Urinary bladder (tissue), 4 donors: Measurements from ENCODE around the gene ETFA. TPM values are rescaled to one million over a fixed set of nuclear protein-coding genes. Genes with fewer than 3 reads are reported as not detected.
"Not testable (repeated sequence)": the region's sequence is repeated elsewhere in the genome, so short reads cannot be mapped to it uniquely, and the experiment has no call there.

Source experiments
- DNase-seq: peaks from one replicate; pipeline ENCODE4 v3.0.0-alpha.2; 2015; ENCODE audit errors: extremely low spot score
- H3K27ac ChIP-seq: one replicate; pipeline ENCODE4 v1.5.1; 2013; ENCODE audit warnings: low read depth, mild to moderate bottlenecking, moderate library complexity
- H3K36me3 ChIP-seq: one replicate; pipeline ENCODE4 v1.6.1; 2013; ENCODE audit warnings: mild to moderate bottlenecking, moderate library complexity; ENCODE audit not compliant: insufficient read depth
- H3K4me1 ChIP-seq: one replicate; pipeline ENCODE4 v1.6.1; 2013; ENCODE audit warnings: mild to moderate bottlenecking, moderate library complexity; ENCODE audit not compliant: insufficient read depth
- H3K4me3 ChIP-seq: one replicate; pipeline ENCODE4 v1.5.1; 2013; ENCODE audit warnings: low read depth, low read length
- WGBS: extraction: QIAGEN DNeasy Blood & Tissue Kit; methylation state at CpG from one replicate; pipeline ENCODE4 v1.1.7; 2013; 5-methylcytosine and 5-hydroxymethylcytosine counted together
- polyA plus RNA-seq: library from polyadenylated mRNA; stranded (reverse); fragments of 200-250 nt; gene quantifications from one replicate; pipeline ENCODE4 v1.2.3, GENCODE V29; 2013
- total RNA-seq: library from RNA; depleted of rRNA; stranded (reverse); fragments of >200 nt; gene quantifications from one replicate; pipeline ENCODE4 v1.2.3, GENCODE V29; 2014
- donor health status: healthy with polysubstance abuse.
- donor health status: healthy.

ETFA gene
- total and polyA plus RNA-seq, 2 donors: 99.8 to 117 TPM

DNA sequence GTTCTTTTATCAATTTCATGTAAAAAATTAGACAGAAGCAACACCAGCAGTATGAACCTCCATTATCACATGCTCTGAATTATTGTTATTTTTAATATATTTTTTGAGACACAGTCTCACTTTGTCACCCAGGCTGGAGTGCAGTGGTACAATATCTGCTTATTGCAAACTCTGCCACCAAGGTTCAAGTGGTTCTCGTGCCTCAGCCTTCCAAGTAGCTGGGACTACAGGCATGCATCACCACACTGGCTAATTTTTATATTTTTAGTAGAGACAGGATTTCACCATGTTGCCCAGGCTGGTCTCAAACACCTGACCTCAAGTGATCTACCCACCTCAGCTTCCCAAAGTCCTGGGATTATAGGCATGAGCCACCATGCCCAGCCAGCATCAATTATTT, 16.8 kb downstream of the ETFA start:
- not testable (repeated sequence) for H3K4me1 ChIP-seq
- 97% methylated on average over 1 of the region's 1 CpG for WGBS

DNA sequence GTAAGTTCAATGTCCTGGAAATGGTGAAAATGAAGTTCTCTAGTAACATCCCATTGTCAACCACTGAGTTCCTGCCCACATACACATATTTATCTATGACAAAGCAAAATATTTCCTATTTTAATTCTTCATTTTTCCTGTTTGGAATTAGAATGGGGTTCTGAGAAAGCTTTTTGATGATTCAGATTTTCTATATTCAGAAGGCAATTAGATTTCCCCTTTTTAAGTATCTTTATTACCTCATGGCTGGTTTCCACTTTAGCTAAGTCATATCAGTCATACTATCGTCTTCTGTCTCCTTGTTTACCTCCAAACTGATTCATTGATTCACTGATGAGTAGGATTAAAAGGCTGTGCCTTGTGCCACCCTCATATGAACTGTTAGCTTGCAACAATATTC, 17.9 kb downstream of the ETFA start:
- no peak overlapping the region for H3K4me3 ChIP-seq
- WGBS: 31% methylated on average over 1 of the region's 1 CpG
- no peak overlapping the region for H3K27ac ChIP-seq
- no peaks in the 10 kb centered on the region for H3K4me1 ChIP-seq
- DNase-seq: no peak
- H3K36me3 ChIP-seq: no peaks in the 10 kb centered on the region

More for the DNA sequence above, 16.8 kb downstream of the ETFA start:
- not testable (repeated sequence) for H3K27ac ChIP-seq, H3K36me3 ChIP-seq, DNase-seq, H3K4me3 ChIP-seq

DNA sequence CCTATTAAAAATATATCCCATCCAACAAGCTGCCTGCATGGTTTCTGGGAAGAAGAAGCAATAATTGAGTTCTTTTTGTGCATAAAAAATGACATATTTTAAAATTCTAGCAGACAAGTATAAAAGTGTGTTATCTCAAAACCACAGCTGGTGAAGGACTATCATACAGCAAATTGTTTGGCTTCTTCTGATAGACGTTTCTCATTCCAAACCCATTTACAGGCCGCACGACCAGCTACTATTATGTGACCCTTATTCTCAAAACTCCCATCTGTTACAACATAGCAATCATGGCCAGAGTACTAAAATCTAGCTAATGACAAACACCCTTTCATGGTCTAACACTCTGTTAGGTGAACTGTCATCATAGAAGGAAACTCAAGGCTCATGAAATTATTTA, 21.7 kb downstream of the ETFA start:
- DNase-seq: no peak
- 51% methylated on average over 3 of the region's 3 CpGs for WGBS
- H3K4me1 ChIP-seq: no peaks in the 10 kb centered on the region

DNA sequence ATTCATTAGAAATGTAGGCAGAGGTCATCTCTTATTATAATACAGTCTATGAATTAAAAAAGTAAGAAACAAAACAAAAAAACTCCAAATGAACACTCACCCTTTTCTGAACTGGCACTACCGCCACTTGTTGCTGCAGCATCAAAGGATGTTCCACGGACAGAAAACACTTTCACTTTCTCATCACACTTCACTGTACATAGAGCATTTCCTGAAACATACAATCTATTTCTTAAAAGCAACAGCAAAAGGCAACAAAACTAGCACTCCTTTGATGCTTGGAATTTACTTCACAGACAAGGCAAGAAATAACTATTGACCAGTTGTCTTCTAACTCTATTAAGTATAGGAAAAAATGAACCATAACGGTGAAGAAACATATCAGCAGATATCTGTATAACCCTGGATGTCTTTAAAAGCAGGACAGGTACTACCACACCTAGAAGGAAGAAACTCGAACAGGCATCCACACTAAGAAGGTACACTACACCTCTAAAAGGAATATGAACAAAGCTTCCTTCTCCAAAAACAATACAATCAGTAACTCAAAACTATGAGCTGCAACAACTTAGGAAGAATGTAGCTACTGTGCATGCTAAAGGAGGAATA, 24.9 kb downstream of the ETFA start:
- Histone ChIP-seq H3K4me1 (no peaks in the 10 kb centered on the region), H3K36me3 (peaks cover 5% of the 10 kb centered on the region), H3K4me3 (no peak overlapping the region), H3K27ac (no peak overlapping the region)
- no peak for DNase-seq
- WGBS: 77% methylated on average over 4 of the region's 4 CpGs

More for the DNA sequence above, 21.7 kb downstream of the ETFA start:
- Histone ChIP-seq H3K36me3 (peaks cover 2% of the 10 kb centered on the region), H3K4me3 (no peak overlapping the region), H3K27ac (no peak overlapping the region)

DNA sequence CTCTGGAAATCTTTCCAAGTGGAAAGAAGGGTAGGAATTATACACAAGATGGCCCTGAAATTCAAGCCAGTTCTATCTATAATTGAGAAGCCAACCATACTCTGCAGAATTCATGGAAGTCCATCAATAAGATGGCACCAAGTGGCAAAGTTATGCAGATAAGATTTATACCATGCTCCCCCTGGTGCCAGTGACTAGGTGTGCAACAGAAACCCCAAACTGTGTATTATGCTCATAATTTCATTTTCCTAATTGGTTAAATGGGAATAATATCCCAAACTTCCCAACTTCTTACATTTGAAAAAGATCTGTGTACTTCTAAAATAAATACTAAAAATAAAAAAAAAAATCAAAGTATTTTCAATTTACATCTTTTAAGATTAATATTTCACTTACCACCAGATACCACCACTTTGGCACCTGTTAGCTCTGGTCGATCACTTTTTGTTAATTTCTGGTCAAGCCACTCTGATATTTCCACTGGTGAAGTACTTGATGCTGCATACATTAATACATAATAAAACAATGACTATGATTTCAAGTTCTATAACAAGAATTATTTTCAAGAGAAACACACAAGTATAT, 25.9 kb downstream of the ETFA start:
- Histone ChIP-seq H3K4me1 (no peaks in the 10 kb centered on the region), H3K27ac (no peak overlapping the region), H3K4me3 (no peak overlapping the region), H3K36me3 (peaks cover 5% of the 10 kb centered on the region)
- 90% methylated on average over 1 of the region's 1 CpG for WGBS
- no peak for DNase-seq

DNA sequence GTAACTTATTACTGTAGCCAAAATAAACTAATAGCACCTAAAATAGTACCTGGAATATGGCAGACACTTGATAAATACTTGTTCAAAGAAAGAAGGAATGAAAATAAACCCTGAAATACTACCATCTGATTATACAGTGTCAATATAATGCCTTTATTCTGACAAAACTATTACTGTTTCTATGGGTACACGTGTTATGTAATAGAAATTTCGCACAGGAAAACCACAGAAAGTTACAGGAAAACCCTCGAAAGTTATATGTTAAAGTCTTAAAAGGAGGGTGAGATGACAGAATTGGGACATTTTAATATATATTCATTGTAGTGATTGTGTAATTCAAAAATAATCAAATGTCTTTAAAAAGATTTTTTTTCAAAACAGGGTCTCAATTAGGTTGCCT, 28.8 kb downstream of the ETFA start:
- Histone ChIP-seq H3K36me3 (peaks cover 5% of the 10 kb centered on the region), H3K27ac (no peak overlapping the region), H3K4me1 (no peaks in the 10 kb centered on the region), H3K4me3 (no peak overlapping the region)
- WGBS: 57% methylated on average over 3 of the region's 3 CpGs
- no peak for DNase-seq

DNA sequence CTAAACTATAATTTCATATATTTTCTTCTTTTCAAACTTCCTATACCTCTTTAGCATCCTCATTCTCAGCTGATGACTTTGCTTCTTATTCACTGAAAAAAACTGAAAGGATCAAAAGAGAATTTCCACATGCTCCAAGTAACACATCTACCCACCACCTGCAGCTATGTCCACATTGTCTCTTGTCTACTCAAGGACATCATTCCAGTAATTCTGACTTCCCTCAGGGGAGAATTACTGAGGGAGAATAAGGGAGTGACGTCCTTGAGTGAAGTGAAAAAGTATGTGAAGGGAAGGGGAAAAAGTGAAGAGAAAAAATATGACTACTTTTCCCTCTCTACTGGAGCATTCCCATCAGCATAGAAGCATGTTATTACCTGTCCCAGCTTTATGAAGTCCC, 32.6 kb downstream of the ETFA start:
- Histone ChIP-seq H3K27ac (no peak overlapping the region), H3K4me1 (no peaks in the 10 kb centered on the region), H3K4me3 (no peak overlapping the region), H3K36me3 (peaks cover 3% of the 10 kb centered on the region)
- DNase-seq: no peak
- 96% methylated on average over 1 of the region's 1 CpG for WGBS

DNA sequence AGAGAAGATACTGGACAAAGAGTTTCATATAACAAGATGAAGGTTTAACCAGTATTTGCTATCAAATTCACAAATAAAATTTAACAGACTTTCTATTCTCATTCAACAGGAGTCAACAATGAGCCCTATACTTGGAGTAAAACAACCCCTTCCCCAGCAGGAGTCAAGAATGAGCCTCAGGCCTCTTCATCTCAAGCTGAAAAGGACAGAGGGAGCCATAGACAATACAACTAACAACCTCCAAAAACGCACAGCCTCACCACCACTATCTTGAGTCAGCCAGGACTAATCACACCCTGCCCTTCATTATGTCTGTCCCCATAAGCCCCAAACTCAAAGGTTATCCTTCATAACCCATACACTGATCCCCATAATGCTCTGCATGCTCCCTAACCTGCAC, 36.4 kb downstream of the ETFA start:
- WGBS: 76% methylated on average over 1 of the region's 1 CpG
- H3K36me3 ChIP-seq: peaks cover 5% of the 10 kb centered on the region
- H3K27ac ChIP-seq: no peak overlapping the region
- no peaks in the 10 kb centered on the region for H3K4me1 ChIP-seq
- no peak overlapping the region for H3K4me3 ChIP-seq
- no peak for DNase-seq

DNA sequence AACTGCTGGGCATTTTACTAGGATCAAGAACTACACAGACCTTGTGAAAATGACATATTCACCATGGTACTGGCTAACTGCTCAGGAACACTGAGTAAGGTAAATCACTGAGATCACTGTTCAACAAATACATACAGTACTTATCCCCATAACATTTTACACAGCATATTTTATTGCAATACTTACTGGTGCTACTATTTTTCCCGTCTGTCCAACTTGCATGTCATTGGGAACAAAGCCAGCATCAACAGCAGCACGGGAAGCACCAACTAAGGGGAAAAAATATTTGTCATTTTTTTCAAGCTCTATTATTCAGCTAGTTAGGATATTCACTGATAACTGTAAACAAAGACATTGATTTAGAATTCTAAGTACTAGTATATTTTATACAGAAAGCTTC, 37.0 kb downstream of the ETFA start:
- H3K27ac ChIP-seq: no peak overlapping the region
- DNase-seq: no peak
- H3K4me3 ChIP-seq: no peak overlapping the region
- 34% methylated on average over 2 of the region's 2 CpGs for WGBS
- no peaks in the 10 kb centered on the region for H3K4me1 ChIP-seq
- H3K36me3 ChIP-seq: peaks cover 7% of the 10 kb centered on the region

DNA sequence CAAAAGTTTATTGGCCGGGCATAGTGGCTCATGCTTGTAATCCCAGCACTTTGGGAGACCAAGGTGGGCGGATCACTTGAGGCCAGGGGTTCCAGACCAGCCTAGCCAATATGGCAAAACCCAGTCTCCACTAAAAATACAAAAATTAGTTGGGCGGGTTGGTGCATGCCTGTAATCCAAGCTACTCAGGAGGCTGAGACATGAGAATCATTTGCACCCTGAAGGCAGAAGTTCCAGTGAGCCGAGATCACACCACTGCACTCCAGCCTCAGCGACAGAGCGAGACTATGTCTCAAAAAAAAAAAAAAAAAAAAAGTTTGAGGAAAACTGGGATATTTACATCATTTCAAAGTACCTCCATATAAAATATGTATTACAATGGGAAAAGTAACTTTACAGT, 40.4 kb downstream of the ETFA start:
- Histone ChIP-seq H3K4me3 (no peak overlapping the region), H3K4me1 (no peaks in the 10 kb centered on the region), H3K36me3 (peaks cover 10% of the 10 kb centered on the region), H3K27ac (no peak overlapping the region)
- DNase-seq: no peak
- 98% methylated on average over 6 of the region's 6 CpGs for WGBS

DNA sequence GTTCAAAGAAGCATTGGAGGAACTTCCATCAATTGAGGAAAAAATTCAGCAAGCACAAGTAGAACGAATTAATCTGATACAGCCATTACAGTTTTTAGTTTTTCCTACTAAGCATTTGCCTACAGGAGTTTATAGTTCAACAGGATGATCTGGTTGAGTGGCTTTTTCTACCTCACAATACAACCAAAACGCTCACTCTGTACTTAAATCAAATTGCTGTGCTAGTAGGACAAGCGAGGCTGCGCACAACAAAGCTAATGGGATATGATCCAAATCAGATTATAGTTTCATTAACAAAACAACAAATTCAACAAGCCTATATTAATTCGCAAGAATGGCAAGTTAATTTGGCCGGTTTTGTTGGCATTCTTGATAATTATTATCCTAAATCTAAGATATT, 44.2 kb downstream of the ETFA start:
- 99% methylated on average over 6 of the region's 6 CpGs for WGBS
- Histone ChIP-seq H3K4me3 (no peak overlapping the region), H3K4me1 (no peaks in the 10 kb centered on the region), H3K36me3 (peaks cover 10% of the 10 kb centered on the region), H3K27ac (no peak overlapping the region)
- no peak for DNase-seq

DNA sequence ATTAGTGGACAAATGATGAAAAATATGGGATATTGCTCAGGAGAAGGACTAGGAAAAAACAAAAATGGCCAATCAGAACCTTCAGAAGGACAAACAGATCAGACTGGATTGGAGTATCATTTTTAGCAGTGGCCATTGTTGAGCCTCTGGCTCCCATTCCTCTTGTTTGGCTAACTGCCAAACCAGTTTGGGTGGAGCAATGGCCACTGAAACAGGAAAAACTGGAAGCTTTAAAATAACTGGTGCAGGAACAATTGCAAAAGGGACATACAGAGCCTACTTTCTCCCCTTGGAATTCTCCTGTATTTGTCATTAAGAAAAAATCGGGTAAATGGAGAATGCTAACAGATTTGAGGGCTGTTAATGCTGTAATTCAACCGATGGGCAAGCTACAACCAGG, 45.5 kb downstream of the ETFA start:
- H3K36me3 ChIP-seq, DNase-seq, H3K4me3 ChIP-seq, H3K27ac ChIP-seq, H3K4me1 ChIP-seq: not testable (repeated sequence)
- 94% methylated on average over 2 of the region's 2 CpGs for WGBS

DNA sequence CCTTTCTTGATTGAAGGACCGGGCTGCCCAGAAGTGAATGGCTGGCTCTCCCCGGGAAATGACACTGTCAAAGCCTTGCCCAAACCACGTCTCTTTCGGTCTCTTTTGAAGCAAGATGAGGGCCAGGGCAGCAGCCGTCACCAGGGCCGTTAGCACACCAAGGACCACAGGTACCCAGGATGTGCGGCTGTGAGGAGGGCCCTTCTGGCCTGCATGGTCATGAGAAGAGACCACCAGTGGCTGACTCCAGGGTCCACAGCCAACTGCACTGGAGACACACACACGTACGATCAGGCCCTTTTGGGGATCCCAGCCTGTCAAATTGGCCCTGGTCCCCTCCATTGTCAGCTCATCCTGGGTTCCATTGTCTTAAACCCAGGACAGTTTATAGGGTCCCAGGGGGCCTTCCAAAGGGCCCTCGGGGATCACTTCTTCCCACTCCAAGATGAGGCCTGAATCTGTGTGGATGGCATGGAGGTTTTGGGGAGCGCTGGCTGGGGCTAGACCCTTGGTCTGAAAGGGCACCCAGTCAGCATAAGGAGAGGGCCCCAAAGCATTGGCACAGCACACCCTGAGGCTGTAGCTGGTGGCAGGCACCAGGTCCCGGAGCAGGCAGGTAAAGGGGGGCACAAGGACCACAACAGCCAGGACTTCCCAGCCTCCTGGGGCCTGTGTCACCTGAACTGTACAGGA, 50.9 kb downstream of the ETFA start:
- Histone ChIP-seq H3K4me3 (no peak overlapping the region), H3K4me1 (no peaks in the 10 kb centered on the region), H3K27ac (no peak overlapping the region), H3K36me3 (peaks cover 3% of the 10 kb centered on the region)
- 97% methylated on average over 12 of the region's 12 CpGs for WGBS
- no peak for DNase-seq

DNA sequence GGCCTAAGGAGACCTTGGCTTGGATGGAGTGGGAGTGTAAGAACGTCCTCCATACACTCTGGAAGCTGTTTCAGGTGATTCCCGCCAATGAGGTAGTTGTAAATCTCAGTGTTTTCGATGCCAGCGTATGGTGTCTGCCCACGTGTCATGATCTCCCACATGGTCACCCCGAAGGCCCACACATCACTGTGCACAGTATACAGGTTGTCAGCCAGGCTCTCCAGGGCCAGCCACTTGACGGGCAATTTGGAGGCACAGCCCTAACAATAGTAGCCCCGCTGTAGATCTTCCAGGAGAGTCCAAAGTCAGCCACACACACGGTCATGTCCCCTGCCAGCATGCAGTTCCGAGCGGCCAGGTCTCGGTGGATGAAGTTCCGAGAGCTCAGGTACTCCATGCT, 51.9 kb downstream of the ETFA start:
- 94% methylated on average over 13 of the region's 13 CpGs for WGBS
- Histone ChIP-seq H3K27ac (no peak overlapping the region), H3K4me1 (no peaks in the 10 kb centered on the region), H3K4me3 (no peak overlapping the region), H3K36me3 (peaks cover 3% of the 10 kb centered on the region)
- no peak for DNase-seq
